OCI-M2 (cell line): ENCODE results near the gene ASRGL1.

Experiments
- DNase-seq: peaks from one replicate; lab custom pipeline; 2025; ENCODE audit not compliant: unreplicated experiment; lab: John Stamatoyannopoulos, UW

The ASRGL1 gene

GRCh38 chr11:62392506-62392905 is 55.3 kb downstream of the ASRGL1 start:
- DNase-seq: no peak

DNA sequence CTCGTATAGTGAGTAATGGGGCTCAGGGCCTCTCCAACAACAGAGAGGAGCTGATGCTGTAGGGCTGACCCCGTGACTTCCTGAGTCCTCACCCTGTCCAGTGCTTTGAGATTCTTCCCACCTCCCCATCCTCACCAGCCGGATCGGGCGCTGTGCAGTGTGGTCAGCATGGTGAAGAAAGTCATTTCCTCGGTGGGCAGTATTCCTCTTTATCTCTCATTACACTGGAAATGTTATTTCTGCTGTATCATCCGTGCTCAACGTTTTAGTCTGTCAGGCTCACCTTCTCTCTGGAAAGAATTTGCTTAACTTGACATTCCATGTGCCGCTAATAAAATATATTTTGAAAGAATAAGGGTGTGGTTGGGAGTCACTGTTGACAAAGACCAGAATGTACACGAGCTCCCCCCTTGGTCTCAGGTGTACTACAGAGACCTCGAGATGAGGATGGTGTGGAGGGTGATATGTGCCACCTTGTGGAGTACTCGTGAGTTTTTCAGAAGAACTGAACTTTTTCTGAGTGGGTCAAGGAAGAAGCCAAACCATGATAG is 55.9 kb downstream of the ASRGL1 start:
- DNase-seq: no peak

- no peak for DNase-seq
These were observed 56.5 kb downstream of the ASRGL1 start for GRCh38 chr11:62393735-62394134.

DNA sequence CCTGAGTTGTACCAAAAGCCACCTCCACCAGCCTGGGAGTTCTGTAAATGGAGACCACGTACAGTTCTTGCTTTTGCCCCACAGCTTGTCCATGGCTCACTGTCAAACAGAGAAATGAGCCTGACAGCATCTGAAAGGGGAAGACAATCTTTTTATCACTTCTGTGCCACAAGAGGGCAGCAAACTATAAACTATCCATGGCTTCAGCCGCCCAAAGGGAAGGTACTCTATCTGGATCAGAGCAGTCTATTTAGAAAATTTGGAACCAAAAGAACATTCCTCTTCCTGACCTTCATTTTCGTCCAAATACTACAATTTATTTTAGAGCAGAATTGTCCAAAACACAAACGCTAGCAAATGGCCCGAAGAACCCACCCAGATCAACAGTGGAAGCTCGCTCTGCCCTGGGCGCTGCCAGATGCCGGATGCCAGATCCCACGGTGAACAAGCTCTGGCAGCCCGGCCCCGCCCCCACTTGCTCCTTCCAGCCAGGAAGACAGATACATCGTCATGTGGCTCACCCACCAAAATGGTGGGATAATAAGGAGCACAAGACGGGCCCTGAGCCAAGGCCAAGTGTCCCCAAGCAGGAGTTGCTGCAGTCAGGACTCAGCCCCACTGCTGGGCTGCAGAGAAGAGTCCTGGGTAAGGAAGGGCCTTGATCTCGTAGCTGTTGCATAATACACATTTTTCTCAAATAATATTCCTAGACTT is 57.7 kb downstream of the ASRGL1 start:
- no peak for DNase-seq

GRCh38 chr11:62395885-62396551 is 58.8 kb downstream of the ASRGL1 start:
- DNase-seq: no peak

DNA sequence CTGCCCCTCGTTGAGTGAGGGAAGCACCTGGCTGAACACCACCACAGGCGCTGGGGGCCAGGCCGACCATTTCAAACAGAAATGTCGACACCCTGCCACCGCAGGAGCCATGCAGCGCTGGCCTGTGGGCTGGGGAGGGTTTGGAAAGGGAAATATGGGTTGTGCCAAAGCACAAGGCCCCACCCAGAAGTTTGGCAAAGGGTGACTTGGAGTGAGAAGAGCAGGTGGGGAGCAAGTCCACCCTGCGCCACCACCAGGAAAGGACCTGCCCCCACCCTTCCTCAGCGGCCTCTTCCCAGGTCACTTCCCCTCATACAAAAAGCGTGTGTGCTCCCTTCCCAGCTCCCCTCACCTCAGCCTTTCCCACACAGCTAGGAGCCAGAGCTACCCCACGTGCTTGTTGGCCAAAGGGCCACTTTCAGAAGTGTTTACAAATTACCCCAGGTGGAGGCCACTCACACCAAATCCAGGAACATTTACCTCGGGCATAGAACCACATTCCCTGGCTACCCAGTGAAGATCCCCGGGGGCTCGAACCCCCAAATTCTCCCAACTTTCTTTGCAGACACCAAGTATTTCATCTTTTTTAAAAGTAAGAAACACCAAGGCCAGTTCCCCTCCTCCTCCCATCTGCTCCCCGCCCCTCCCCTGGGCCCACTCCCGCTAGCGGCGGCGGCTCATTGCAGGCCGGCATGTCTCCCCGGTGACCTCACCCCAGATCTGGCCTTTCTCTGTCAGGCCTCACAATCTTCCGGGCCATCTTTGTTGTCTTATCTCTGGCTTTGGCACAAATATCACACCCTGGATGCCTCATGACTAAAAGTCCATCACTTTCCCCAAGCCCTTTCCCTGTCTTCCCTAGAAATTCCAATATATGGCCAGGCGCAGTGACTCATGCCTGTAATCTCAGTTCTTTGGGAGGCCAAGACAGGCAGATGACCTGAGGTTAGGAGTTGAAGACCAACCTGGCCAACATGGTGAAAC is 61.1 kb downstream of the ASRGL1 start:
- DNase-seq: no peak

- no peak for DNase-seq
These were observed 62.1 kb downstream of the ASRGL1 start for GRCh38 chr11:62399172-62399877.

- no peak for DNase-seq
These were observed 62.6 kb downstream of the ASRGL1 start for GRCh38 chr11:62399878-62400266.

DNA sequence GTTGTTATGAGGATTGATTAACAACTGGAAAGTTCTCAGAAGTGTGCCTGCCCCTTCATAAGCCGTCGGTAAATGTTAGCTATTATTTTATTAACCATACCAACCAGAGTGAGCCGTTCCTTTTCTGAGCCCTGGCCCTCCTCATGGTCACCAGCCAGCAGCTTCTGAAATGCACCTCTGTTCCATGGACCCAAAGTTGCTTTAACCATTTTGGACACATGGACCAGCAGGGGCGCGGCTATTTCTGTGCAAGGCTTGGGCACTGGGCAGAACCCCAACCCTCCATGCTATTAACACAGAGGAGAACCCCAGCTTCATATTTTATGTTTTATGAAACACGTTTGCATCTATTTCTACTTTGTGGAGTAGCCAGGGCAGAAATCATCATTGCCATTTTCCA is 63.0 kb downstream of the ASRGL1 start:
- no peak for DNase-seq

DNA sequence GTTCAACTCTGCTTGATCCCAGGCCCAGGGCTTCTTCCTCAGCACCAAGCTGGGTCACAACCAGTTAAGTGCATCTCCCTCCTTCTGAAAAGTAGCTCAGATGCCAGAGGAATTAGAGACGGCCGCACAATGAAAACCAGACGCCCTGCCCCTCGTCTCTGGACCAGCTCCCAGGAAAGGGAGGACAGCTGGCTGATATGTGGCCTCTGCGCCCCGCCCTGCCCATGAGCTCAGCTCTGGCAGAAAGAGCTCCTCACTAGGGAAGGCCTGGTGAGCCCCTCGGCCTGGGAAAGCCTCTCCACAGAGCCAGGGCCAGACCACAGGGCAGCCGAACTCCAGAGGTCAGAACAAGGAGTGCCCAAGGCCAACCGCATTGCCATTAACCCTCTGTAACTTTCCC is 63.5 kb downstream of the ASRGL1 start:
- no peak for DNase-seq

DNA sequence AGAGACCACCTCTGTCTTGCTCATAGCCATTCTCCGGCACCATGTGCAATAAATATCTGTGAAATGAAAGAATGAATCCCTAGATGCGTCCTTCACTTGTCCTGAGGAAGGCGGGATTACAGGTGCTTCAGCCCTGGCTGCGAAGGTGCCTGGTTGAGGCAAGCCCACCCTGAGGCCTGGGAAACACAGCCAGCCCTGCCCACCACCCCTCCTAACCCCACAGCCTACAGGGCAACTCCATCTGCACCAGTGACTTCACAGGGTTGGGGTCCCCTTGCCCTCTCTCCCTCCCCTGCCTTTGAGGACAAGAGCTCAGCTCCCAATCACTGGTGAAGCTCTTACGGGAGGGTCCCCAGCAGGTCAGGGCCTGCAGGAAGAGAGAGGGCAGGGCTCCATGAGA is 64.1 kb downstream of the ASRGL1 start:
- no peak for DNase-seq

GRCh38 chr11:62401811-62402210 is 64.6 kb downstream of the ASRGL1 start:
- DNase-seq: no peak

- no peak for DNase-seq
These were observed 65.1 kb downstream of the ASRGL1 start for GRCh38 chr11:62402226-62402959.

GRCh38 chr11:62402960-62403730 is 65.9 kb downstream of the ASRGL1 start:
- no peak for DNase-seq

- DNase-seq: no peak
These were observed 67.2 kb downstream of the ASRGL1 start for GRCh38 chr11:62404435-62404834.

- DNase-seq: no peak
These were observed 67.7 kb downstream of the ASRGL1 start for GRCh38 chr11:62404901-62405300.

DNA sequence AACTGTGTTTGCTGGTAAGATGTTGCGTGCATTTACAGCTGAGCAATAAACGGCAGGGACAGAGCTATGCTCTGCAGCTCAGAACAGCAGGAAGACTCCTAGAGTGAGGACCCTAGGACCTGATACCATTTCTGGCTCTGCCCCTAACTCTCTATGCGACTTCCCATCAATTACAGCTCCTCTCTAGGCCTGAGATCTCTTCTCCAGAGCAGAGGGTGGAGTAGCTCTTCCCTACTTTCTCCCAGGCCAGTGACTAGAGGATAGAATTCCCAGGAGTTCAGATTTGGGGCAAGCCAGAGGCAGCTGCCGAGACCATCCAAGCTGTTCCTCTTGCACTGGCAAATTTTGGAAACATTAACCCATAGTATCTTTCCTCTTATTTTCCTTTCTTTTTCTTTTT is 68.8 kb downstream of the ASRGL1 start:
- DNase-seq: no peak

DNA sequence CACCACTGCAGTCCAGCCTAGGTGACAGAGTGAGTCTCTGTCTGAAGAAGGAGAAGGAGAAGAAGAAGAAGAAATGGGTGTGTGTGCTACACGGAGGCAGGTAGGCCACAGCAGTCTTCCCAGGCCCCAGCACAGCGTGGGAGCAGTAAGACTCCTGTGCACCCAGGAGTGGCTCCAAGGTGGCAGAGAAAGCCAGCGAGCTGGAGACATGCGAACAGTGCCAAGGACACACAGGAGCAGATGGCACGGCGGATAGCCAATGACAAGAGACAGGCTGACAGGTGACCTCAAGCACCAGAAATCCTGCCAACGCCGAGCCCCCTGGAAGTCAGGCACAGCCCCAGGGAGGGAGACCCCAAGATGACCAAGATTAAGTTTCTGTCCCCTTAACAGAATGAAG is 72.6 kb downstream of the ASRGL1 start:
- DNase-seq: no peak

DNA sequence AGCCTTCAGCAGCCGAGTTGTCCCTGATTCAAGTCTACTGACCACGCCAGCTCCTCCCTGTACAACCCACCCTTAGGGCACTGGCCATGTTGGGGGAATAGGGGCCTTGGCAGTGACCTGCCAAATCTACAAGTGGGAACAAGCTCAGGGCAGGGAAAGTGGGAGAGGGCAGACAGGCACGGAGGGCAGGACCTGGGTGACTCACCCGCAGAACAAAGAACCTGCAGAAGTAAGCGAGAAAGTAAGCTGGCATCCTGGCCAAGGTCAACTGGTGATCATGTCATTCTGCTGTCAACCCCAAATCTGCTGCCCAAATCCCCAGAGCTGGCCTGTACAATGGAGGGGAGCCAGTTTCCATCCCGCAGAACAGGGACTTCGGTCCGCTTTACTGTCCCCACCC is 73.7 kb downstream of the ASRGL1 start:
- DNase-seq: no peak
